Esophagus mucosa (tissue), 1 donor: Measurements from ENCODE around the gene UGT1A4. TPM values are rescaled to one million over a fixed set of nuclear protein-coding genes. Genes with fewer than 3 reads are reported as not detected.

Experiments
- ATAC-seq: fragments of 200-7000 bp; cut with Tn5 transposase; one replicate; pipeline ENCODE4 v1.9.1; 2020
- total RNA-seq: library from RNA; stranded (reverse); gene quantifications from one replicate; pipeline ENCODE4 v1.2.4, GENCODE V29; 2023
- donor health status: DM: yes; HTN: yes; CAD: no.

Gene UGT1A4
- total RNA-seq, 1 donor from 2014 or later = 0.80 TPM

GRCh38 chr2:233791883-233792329, 73.4 kb downstream of the UGT1A4 start:
- no peak for ATAC-seq

GRCh38 chr2:233792720-233793119, 74.2 kb downstream of the UGT1A4 start:
- ATAC-seq = no peak

- no peak for ATAC-seq
Observed at GRCh38 chr2:233793465-233794127, 75.1 kb downstream of the UGT1A4 start.

GRCh38 chr2:233794128-233794658, 75.7 kb downstream of the UGT1A4 start:
- no peak for ATAC-seq

GRCh38 chr2:233795735-233796171, 77.2 kb downstream of the UGT1A4 start:
- ATAC-seq = no peak

- no peak for ATAC-seq
Observed at GRCh38 chr2:233796254-233796653, 77.7 kb downstream of the UGT1A4 start.

GRCh38 chr2:233798335-233799086, 80.0 kb downstream of the UGT1A4 start:
- ATAC-seq = no peak

GRCh38 chr2:233799087-233799665, 80.6 kb downstream of the UGT1A4 start:
- ATAC-seq = no peak

GRCh38 chr2:233799716-233800115, 81.2 kb downstream of the UGT1A4 start:
- no peak for ATAC-seq

- no peak for ATAC-seq
Observed at GRCh38 chr2:233800208-233800607, 81.7 kb downstream of the UGT1A4 start.

- no peak for ATAC-seq
Observed at GRCh38 chr2:233801357-233802131, 83.0 kb downstream of the UGT1A4 start.

GRCh38 chr2:233802132-233802815, 83.7 kb downstream of the UGT1A4 start:
- no peak for ATAC-seq

- ATAC-seq = no peak
Observed at GRCh38 chr2:233803292-233803911, 84.9 kb downstream of the UGT1A4 start.

GRCh38 chr2:233803994-233804393, 85.5 kb downstream of the UGT1A4 start:
- no peak for ATAC-seq

- ATAC-seq = no peak
Observed at GRCh38 chr2:233807215-233807865, 88.8 kb downstream of the UGT1A4 start.

GRCh38 chr2:233807966-233808935, 89.7 kb downstream of the UGT1A4 start:
- ATAC-seq = no peak

- ATAC-seq = no peak
Observed at GRCh38 chr2:233810385-233810784, 91.8 kb downstream of the UGT1A4 start.

GRCh38 chr2:233811087-233811486, 92.6 kb downstream of the UGT1A4 start:
- ATAC-seq = no peak

GRCh38 chr2:233811732-233812131, 93.2 kb downstream of the UGT1A4 start:
- ATAC-seq = no peak
